Neural cell (in vitro differentiated cells): ENCODE data around the gene ANKS1A. TPM values are rescaled to one million over a fixed set of nuclear protein-coding genes. Genes with fewer than 3 reads are reported as not detected.

Experiments used
- H2AFZ ChIP-seq: fragments of 200-600, 300-800 bp; sonication (generic), shearing (Covaris generic); 2 replicates; pipeline ENCODE4 v1.6.0; 2014; ENCODE audit warnings: low read depth, mild to moderate bottlenecking, antibody characterized with exemption, low read length, moderate library complexity
- H3F3A ChIP-seq: fragments of 200-600 bp; shearing (Covaris generic); 2 replicates; pipeline ENCODE4 v1.6.1; 2016; ENCODE audit warnings: mild to moderate bottlenecking, moderate library complexity, mixed read lengths, antibody characterized with exemption, low read length; ENCODE audit not compliant: insufficient read depth, poor library complexity, severe bottlenecking
- H3K27ac ChIP-seq: fragments of 200-600, 300-800 bp; sonication (generic), shearing (Covaris generic); 2 replicates; pipeline ENCODE4 v1.5.1; 2014; ENCODE audit warnings: mild to moderate bottlenecking, low read length, moderate library complexity
- H3K27me3 ChIP-seq: fragments of 300-800, 200-600 bp; sonication (generic), shearing (Covaris generic); 2 replicates; pipeline ENCODE4 v1.6.0; 2014; ENCODE audit warnings: mild to moderate bottlenecking, low read depth, low read length, moderate library complexity; ENCODE audit not compliant: insufficient read depth
- H3K36me3 ChIP-seq: fragments of 300-800, 200-600 bp; sonication (generic), shearing (Covaris generic); 2 replicates; pipeline ENCODE4 v1.5.1; 2014; ENCODE audit warnings: mild to moderate bottlenecking, antibody characterized with exemption, low read length, moderate library complexity; ENCODE audit not compliant: insufficient read depth
- H3K4me2 ChIP-seq: fragments of 300-800, 200-600 bp; sonication (generic), shearing (Covaris generic); 2 replicates; pipeline ENCODE4 v1.6.0; 2014; ENCODE audit warnings: mild to moderate bottlenecking, low read length
- H3K4me3 ChIP-seq: fragments of 300-800, 200-600 bp; sonication (generic), shearing (Covaris generic); 2 replicates; pipeline ENCODE4 v1.5.1; 2014; ENCODE audit warnings: mild to moderate bottlenecking, low read length, moderate library complexity
- H3K79me2 ChIP-seq: fragments of 200-600 bp; shearing (Covaris generic); replicated peaks from 2 replicates; pipeline ENCODE4 v1.6.0; 2014; ENCODE audit warnings: mild to moderate bottlenecking, low read length, moderate library complexity; ENCODE audit not compliant: insufficient read depth
- H3K9ac ChIP-seq: fragments of 300-800, 200-600 bp; sonication (generic), shearing (Covaris generic); 2 replicates; pipeline ENCODE4 v1.6.1; 2016; ENCODE audit warnings: mild to moderate bottlenecking, low read length, mixed read lengths
- H3K9me2 ChIP-seq: fragments of 200-600 bp; shearing (Covaris generic); 2 replicates; pipeline ENCODE4 v1.6.1; 2016; ENCODE audit warnings: mild to moderate bottlenecking, low read length, mixed read lengths; ENCODE audit not compliant: insufficient read depth
- H3K9me3 ChIP-seq: fragments of 200-600, 300-800 bp; sonication (generic), shearing (Covaris generic); 2 replicates; pipeline ENCODE4 v1.6.1; 2016; ENCODE audit warnings: mild to moderate bottlenecking, mixed run types, low read length, moderate library complexity, mixed read lengths
- H4K20me1 ChIP-seq: fragments of 200-600 bp; shearing (Covaris generic); 2 replicates; pipeline ENCODE4 v1.6.1; 2016; ENCODE audit warnings: mild to moderate bottlenecking, mixed run types; ENCODE audit not compliant: insufficient read depth
- EP300 ChIP-seq: fragments of 450-650 bp; conservative IDR thresholded peaks from 2 replicates; pipeline ENCODE4 v1.6.1; 2014; ENCODE audit warnings: antibody characterized with exemption, mild to moderate bottlenecking, moderate library complexity; ENCODE audit not compliant: poor library complexity, severe bottlenecking
- EZH2 ChIP-seq: fragments of 200-600, 300-800 bp; shearing (Covaris generic), sonication (generic); IDR thresholded peaks from 2 replicates; pipeline ENCODE4 v1.6.1; 2014; ENCODE audit warnings: antibody characterized with exemption, low read length, borderline replicate concordance, mild to moderate bottlenecking; ENCODE audit not compliant: insufficient read depth, poor library complexity, severe bottlenecking
- MXI1 ChIP-seq: fragments of 450-650 bp; conservative IDR thresholded peaks from 2 replicates; pipeline ENCODE4 v1.6.1; 2014; ENCODE audit warnings: antibody characterized with exemption, mild to moderate bottlenecking; ENCODE audit not compliant: poor library complexity, severe bottlenecking
- POLR2AphosphoS5 ChIP-seq: IDR thresholded peaks from 2 replicates; pipeline ENCODE4 v1.6.1; 2012
- RAD21 ChIP-seq: fragments of 450-650 bp; conservative IDR thresholded peaks from 2 replicates; pipeline ENCODE4 v1.6.1; 2014; ENCODE audit warnings: antibody characterized with exemption, mild to moderate bottlenecking, moderate library complexity
- SMC3 ChIP-seq: fragments of 450-650 bp; conservative IDR thresholded peaks from 2 replicates; pipeline ENCODE4 v1.6.1; 2014; ENCODE audit warnings: antibody characterized with exemption, mild to moderate bottlenecking, moderate library complexity; ENCODE audit not compliant: poor library complexity
- TAF1 ChIP-seq: IDR thresholded peaks from 2 replicates; pipeline ENCODE4 v1.6.1; 2012; ENCODE audit warnings: low read depth
- polyA plus RNA-seq: library from polyadenylated mRNA; depleted of rRNA; stranded (reverse); fragments of >200 nt; gene quantifications from 2 replicates; pipeline ENCODE4 v1.2.3, GENCODE V29; 2014
- TF ChIP-seq, protein P1 (sequence below): IDR thresholded peaks from 2 replicates; pipeline ENCODE4 v1.6.1; 2012; ENCODE audit warnings: borderline replicate concordance
- TF ChIP-seq, protein P2 (sequence below): fragments of 450-650 bp; IDR thresholded peaks from 2 replicates; pipeline ENCODE4 v1.5.1; 2014; ENCODE audit warnings: antibody characterized with exemption, mild to moderate bottlenecking, moderate library complexity; ENCODE audit not compliant: poor library complexity, severe bottlenecking

The ANKS1A gene
- polyA plus RNA-seq, 1 donor from 2014 or later = 22.6 TPM

DNA sequence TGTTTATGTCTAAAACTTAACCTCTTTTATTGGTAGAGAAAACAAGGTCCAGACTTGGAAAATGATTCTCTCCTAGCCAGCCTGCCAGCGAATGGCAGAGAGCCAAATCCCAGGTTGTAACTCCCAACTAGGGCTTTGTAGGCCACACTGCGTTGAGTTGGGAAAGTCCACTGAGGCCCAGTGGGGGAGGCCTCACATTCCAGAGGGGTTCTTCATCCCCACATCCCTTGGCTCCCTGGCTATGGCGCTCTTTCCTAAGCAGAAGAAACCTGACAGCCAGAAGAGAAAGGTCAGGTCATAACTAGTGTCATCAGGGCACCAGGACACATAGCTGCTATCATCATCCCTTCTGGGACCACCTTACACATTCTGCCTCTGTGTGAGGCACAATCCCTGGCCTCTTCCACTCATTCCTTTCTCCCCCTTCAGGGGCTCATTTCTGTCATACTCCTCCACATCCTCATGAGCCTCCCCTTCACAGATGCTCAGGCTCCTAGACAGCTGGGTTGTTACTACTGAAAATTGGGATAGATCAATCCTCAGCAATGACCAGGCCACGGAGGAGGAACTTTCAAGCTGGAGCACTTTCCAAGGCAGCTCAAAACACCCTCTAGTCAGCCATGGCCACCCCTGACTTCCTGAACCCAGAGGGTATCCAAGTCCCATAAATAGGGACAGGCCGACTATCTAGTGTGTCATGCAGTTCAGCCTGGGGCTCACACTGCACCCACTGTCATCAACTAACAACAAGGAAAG, 203.5 kb downstream of the ANKS1A start:
- Histone ChIP-seq H3K79me2 (no peaks in the 10 kb centered on the region), H3K9ac (no peak overlapping the region), H3K27ac (no peak overlapping the region), H3K4me3 (no peak overlapping the region), H4K20me1 (no peaks in the 10 kb centered on the region), H3K9me3 (no peaks in the 10 kb centered on the region), H3F3A (no peaks in the 10 kb centered on the region), H3K4me2 (no peak overlapping the region), H3K27me3 (no peaks in the 10 kb centered on the region), H2AFZ (no peak overlapping the region), H3K36me3 (no peaks in the 10 kb centered on the region), H3K9me2 (no peaks in the 10 kb centered on the region)
- no peak for TF ChIP-seq MXI1
- no peak for TF ChIP-seq POLR2AphosphoS5
- TF ChIP-seq, protein P1, sequence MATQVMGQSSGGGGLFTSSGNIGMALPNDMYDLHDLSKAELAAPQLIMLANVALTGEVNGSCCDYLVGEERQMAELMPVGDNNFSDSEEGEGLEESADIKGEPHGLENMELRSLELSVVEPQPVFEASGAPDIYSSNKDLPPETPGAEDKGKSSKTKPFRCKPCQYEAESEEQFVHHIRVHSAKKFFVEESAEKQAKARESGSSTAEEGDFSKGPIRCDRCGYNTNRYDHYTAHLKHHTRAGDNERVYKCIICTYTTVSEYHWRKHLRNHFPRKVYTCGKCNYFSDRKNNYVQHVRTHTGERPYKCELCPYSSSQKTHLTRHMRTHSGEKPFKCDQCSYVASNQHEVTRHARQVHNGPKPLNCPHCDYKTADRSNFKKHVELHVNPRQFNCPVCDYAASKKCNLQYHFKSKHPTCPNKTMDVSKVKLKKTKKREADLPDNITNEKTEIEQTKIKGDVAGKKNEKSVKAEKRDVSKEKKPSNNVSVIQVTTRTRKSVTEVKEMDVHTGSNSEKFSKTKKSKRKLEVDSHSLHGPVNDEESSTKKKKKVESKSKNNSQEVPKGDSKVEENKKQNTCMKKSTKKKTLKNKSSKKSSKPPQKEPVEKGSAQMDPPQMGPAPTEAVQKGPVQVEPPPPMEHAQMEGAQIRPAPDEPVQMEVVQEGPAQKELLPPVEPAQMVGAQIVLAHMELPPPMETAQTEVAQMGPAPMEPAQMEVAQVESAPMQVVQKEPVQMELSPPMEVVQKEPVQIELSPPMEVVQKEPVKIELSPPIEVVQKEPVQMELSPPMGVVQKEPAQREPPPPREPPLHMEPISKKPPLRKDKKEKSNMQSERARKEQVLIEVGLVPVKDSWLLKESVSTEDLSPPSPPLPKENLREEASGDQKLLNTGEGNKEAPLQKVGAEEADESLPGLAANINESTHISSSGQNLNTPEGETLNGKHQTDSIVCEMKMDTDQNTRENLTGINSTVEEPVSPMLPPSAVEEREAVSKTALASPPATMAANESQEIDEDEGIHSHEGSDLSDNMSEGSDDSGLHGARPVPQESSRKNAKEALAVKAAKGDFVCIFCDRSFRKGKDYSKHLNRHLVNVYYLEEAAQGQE = no peak
- TF ChIP-seq TAF1 = no peak
- TF ChIP-seq EZH2 = no peak
- TF ChIP-seq RAD21 = no peak
- no peak for TF ChIP-seq SMC3
- TF ChIP-seq, protein P2, sequence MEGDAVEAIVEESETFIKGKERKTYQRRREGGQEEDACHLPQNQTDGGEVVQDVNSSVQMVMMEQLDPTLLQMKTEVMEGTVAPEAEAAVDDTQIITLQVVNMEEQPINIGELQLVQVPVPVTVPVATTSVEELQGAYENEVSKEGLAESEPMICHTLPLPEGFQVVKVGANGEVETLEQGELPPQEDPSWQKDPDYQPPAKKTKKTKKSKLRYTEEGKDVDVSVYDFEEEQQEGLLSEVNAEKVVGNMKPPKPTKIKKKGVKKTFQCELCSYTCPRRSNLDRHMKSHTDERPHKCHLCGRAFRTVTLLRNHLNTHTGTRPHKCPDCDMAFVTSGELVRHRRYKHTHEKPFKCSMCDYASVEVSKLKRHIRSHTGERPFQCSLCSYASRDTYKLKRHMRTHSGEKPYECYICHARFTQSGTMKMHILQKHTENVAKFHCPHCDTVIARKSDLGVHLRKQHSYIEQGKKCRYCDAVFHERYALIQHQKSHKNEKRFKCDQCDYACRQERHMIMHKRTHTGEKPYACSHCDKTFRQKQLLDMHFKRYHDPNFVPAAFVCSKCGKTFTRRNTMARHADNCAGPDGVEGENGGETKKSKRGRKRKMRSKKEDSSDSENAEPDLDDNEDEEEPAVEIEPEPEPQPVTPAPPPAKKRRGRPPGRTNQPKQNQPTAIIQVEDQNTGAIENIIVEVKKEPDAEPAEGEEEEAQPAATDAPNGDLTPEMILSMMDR = no peak
- TF ChIP-seq EP300 = no peak

DNA sequence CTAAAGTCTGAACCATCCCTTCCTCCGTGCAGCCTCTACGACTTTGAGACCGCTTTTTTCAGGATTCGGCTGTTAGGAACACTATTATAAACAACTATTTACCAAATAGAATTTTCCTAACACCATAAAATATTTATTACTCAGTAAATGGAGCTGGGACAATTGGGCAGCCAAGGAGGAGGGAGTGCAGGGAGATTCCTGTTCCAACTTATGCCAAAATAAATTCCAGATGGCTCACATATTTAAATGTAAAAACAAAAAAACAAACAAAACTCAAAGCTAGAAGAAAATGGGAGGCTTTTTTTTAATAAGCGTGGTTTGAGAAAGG, 204.0 kb downstream of the ANKS1A start:
- Histone ChIP-seq H3K27me3 (no peaks in the 10 kb centered on the region), H3K9me2 (no peaks in the 10 kb centered on the region), H3F3A (no peaks in the 10 kb centered on the region), H2AFZ (no peak overlapping the region), H3K4me2 (no peak overlapping the region), H3K9me3 (no peaks in the 10 kb centered on the region), H3K4me3 (no peak overlapping the region), H3K36me3 (no peaks in the 10 kb centered on the region), H3K9ac (no peak overlapping the region), H3K27ac (no peak overlapping the region), H3K79me2 (no peaks in the 10 kb centered on the region), H4K20me1 (no peaks in the 10 kb centered on the region)
- TF ChIP-seq EP300 (no peak), POLR2AphosphoS5 (no peak), EZH2 (no peak), SMC3 (no peak), TAF1 (no peak), RAD21 (no peak), MXI1 (no peak)
- TF ChIP-seq, protein P2 = no peak
- TF ChIP-seq, protein P1 = no peak
